Superior temporal gyrus (tissue), 1 donor: ENCODE measurements around the gene TOX3.

Source experiments
- DNase-seq: peaks from one replicate; pipeline ENCODE4 v3.0.0-alpha.2; 2016; ENCODE audit errors: extremely low spot score

The TOX3 gene

DNA sequence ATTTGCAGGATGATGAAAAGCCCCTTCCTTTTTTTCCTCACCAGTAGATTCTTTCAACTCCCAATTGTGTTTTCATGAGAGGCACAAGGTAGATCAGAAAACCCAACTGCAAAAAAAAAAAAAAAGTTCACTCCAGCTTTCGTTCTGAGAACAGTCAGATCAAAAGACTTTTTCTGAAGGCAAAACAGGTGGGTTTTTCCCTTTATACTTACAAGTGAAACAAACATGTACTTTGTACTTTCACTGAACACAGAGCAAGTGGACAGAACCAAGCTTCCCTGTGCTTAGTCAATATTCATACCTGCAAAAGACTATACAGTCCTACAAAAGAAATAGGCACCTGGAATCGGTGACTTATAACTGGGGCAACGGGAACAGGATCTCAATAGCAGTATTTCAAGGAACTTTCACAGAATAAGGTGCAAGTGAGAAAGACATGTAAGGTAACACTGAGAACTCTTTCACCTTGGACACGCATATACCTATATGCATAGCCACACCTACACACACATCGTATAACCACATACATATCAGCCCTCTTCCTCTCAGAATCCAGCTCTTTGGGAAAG is 54.1 kb downstream of the TOX3 start:
- DNase-seq = no peak

DNA sequence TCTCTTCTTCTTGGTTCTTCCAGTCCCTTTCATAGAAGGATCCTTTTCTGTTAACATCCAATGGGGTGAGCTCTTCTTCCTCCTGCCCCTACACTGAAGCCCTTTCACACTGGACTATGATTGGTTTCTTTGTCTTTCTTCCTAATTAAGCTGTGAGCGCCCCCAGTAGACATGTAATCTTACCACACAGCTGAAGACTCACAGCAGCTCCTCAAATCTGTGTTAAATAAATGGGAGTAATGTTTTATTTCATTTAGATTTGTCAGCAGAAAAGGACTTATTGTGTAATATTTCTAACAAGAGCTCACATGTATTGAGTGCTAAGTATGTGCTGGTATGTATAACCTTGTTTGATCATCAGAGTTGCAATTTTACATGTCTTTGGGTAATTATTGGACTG is 55.7 kb downstream of the TOX3 start:
- peak; percentile 29 for DNase-seq

GRCh38 chr16:52489894-52490293 is 57.0 kb downstream of the TOX3 start:
- DNase-seq = no peak

DNA sequence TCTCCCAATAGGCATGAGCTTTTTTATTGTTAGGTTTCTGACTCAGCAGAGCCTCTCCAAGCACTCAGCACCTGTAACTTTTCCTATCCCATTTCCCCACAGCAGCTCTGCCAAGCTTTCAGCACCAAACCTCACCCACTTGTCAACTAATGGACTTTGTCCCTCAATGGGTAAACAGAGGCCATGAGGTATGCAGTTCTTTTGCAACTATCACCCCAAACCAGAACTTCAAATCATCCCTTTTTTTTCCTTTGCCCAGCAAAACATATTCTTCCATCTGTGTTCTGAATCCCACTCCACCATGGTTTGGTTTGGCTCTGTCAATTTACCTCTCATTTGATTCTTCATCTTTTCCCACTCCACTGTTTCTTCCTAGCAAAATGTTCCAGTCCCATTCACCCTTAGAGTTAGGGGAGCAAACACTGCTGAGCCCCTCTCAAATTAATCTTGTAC is 58.1 kb downstream of the TOX3 start:
- DNase-seq = no peak

DNA sequence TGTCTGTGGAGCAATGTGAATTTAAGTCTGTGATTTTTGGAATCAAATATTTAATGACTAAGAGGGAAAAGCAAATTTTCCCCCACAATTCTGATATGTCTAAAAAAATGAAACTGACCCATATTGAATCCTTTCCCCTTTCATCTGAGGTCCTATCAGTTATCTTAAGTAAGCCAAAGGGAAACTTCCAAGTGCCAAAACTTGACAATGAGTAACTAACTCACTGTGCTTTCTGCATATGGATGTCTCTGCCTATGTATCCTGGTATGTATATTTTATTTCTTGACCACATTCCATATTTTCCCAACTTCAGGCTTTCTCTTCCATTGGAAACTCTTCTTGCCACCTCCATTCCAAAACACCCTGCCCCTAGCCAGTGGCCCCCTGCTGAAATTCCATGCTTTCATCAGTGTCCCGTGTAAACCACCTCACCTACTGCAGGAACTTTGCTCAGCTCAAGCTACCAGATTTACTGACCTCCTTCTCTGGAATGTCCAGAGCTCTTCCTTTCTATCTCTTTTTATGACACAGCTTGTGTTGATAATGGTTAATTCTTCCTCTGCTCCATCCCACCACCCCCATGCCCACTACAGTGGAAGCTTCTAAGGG is 59.0 kb downstream of the TOX3 start:
- DNase-seq = no peak

GRCh38 chr16:52480237-52480636 is 66.7 kb downstream of the TOX3 start:
- DNase-seq = no peak

GRCh38 chr16:52476111-52476510 is 70.8 kb downstream of the TOX3 start:
- no peak for DNase-seq

- DNase-seq = no peak
Measured at GRCh38 chr16:52474679-52475078, 72.3 kb downstream of the TOX3 start.

DNA sequence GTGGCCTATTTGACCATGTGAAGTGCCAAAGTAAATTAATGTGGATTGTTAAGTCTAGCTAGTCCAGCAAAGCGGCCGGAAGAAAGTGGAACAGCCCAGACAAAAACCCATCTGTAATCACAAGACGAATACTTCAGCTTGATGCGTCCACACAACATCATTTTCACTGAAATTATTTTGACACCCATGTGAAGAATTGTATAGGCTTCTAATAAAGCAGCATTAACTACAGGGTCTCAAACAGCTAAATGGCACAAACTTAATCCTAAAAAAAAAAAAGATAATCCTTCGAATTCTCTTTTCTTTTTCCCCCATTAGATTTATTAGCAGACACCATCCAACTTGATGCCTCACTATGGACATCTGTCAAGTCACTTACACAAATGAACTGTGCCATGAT is 73.8 kb downstream of the TOX3 start:
- DNase-seq = no peak

DNA sequence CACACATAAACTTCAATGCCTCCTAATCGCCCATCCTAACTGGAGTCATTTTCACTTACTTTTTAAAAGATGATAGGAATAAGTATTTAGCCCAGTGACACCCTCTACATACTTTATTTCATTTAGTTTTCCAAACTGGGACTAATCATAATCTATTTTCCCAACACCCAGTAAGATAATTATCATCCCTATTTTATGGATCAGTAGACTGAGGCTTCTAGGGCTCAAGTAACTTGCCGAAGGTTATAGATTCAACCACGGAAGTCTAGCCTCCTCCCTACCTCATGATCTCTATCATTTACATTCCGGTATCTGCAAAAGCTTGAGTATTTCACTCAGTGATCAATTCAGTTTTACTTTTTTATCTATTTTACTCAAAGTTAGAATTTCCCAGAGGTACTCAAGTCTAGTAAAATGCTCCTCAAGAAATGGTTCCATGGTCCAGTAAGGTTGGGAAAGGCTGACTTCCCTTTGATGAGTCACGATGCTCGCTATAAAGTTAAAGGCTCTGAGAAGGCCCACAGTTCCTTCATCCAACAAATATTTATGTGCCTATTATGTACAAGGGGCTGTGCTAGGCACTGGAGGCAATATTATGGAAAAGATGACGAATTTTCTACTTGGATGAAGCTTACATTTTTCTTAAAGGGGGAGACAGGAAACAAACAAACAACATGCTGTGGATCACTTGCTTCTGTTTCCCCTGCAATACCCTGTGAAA is 75.1 kb downstream of the TOX3 start:
- no peak for DNase-seq

DNA sequence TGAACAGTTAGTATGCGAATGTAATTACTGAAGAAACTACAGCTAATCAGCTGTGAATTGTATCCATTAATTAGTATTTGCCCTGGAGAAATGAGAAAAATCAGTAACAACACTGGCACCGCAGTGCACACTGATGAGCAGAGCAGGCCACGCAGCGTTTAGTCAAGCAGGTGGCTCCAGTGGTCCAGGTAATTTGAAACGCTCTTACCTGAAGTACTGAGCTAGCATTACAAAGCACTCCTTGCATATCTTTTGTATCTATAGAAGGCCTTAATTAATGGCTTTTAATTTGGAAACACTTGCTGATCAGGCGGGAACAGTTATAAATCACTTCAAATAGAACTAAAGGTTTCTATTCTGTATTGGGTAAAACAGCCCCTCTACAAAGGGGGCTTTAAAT is 76.4 kb downstream of the TOX3 start:
- no peak for DNase-seq

DNA sequence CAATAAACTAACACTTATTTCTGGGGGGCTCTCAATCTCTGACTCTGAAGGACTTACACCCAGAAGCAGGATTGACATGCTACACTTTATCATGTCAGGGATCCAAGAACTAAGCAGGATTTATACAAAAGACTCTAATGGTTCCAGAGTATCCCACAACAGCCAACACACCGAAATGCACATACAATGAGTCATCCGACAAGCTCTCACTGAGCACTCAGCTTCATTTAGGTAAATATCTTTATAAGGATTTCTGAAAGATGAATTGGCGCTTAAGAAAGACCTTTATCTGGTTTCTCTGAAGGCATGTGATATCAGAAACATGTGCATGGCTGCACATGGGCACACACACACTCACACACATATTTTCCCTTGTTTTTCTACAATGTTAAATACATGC is 77.2 kb downstream of the TOX3 start:
- no peak for DNase-seq

GRCh38 chr16:52469091-52469490 is 77.9 kb downstream of the TOX3 start:
- DNase-seq = no peak

DNA sequence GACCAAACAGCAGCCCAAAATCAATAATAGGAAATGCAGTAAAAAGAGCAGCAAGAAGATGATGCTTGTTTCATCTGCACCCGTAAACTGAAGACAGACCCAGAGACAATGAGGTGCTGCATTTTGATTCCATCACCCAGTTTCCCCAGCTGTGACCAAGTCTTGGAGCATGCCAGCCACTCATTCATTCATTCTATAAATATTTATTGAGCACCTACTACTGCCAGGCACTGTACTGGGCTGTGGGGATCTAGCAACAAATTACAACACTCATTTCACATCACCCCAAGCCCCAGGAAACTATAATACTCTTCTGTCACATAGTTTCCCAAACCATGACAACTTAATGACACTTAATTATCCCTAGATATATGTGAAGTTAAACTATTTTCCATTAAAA is 79.2 kb downstream of the TOX3 start:
- no peak for DNase-seq

DNA sequence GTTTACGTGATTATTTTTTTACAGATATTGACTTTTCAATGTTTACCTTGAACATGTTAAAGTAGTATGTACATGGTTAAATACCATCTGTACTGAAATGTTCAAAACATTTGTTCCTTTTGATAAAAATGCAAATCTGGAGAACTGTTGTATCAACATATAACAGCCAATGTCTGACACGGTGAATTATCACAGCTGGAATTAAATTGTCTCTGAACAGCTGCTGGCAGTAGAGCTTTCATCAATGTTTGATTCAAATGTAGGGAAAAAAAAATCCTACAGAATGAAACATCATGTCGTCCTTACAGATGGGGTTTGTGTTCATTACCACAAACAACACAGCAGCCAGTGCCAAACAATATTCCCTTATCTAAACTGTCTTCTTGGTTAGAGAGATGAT is 79.9 kb downstream of the TOX3 start:
- no peak for DNase-seq

DNA sequence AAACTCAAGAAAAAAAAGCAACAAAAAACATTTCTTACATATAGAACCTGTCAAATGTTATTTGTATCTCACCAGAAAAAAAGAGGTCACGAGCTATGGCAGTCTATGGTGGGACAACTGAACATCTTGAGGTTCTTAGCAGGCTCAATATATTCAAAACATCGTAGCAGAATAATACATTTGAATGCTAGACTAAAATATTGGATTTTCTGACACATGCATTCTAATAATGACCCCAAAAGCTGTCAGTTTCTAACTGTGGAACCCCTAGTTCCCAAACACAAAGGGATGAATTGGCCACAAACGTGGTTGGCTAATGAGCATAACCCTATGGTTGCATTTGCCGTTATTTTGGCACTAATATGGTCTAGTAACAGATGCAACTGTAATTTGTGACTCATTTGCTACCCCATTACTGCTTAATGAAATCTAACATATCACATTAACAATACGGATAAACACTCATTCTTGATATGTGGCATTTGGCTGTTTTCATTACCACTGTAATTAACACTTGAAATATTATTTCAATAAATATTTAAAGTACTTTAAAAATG is 81.2 kb downstream of the TOX3 start:
- no peak for DNase-seq

DNA sequence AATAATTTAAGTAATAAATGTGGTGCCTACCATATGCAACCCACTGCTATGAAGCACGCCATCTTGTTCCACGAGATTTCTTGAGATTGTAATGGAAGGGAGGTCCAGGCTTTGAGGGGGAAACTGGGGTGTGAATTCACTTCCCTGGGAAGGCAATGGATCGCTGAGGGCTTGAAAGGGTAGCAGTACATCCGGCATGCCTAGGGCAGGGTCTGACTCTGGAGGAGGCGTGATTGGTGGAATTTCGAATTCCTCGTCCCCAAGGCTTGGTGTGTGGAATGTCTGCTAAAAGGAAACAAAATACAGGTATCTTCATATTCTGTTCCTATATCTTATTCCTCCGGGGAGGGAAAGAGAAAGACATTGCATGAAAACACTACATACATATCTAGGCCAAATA is 83.0 kb downstream of the TOX3 start:
- no peak for DNase-seq

DNA sequence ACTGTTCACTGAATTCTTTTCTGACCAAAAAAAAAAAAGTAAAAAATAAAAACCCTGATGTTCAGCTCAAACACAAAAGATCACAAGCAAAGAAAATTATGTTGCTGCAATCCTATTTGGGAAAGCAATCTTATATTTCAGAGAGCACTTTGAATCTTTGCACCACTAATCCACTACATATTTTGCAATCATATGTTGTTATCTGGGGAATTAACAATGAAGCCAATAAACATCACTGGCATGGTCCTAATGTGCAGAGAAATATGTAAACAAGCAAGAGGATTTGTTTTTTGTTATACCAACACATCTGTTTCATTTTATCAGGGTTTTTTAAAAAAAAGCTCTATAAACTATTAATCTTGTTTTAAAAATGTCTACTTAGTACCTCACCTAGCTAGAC is 84.1 kb downstream of the TOX3 start:
- no peak for DNase-seq

DNA sequence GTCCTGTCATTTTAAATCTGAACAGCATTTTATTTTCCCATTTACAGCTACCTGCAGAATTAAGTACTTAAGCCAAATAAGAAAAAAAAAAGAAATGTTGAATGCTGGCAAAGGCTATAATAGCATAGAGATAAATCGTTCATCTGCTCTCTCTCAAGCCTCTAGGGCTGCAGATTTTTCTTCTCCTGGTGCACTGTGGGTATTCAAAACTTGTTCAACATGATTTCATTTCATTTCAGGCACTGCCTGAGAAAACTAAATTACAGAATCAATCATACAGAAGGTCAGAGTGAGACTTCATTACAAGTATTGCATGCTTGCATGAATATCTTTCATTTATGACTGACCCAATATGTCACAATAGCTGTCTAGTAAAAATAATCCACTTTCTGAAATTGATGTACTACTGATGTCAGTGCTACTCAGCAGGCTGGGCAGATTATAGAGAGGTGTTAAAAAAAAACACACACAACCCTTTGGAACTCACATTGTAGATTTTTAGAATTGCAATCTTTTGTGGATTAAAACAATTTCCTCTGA is 86.2 kb downstream of the TOX3 start:
- DNase-seq = no peak

- no peak for DNase-seq
Measured at GRCh38 chr16:52456368-52456767, 90.6 kb downstream of the TOX3 start.

DNA sequence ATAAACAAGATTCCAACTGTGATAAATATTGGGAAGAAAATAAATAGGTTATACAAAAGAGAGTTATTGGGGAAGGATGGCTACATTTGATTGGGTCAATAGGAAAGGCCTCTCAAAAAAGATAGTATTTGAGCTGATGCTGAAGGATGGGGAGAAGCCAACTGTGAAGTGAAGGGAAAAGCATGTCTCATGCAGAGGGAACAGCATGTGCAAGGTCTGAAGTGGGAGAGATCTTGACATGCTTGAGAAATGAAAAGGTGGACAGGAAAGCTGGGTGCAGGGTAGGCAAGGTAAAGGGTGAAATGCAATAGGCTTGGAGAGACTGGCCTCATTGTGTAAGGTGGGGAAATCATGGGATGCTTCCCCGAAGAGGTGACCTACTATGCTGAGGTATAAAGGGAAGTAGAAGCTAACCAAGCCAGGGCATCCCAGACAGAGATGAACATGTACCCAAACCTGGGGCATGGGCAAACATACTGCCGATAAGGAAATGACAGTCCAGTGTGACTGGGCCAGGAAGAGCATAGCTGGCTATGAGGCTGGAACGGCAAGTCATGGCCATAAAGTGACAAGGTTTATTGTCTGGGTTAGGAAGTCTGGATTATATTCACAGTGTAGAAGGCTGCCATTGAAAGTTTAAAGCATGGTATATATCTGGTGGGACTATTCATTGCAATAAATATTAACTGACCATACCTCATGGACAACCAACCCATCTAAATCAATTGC is 91.2 kb downstream of the TOX3 start:
- no peak for DNase-seq

DNA sequence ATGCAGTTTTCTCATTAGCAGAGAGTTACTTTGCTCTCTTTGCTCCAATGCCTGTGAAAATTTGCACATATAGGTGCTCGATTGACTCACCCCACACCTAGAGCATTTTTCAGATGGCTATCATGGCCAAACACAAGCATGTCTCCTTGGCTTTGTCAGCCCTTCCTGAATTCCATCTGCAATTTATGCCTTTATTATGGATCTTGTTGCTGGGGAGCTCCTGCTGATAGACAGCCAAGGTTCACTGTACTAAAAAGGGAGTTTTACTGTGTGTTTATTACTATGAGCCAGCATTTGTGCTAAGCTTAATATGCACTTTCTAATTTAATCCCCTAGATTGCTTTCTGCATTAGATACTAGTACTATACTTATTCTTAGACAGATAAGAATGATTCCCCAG is 93.3 kb downstream of the TOX3 start:
- DNase-seq = no peak
